GM23338 (cell line): ENCODE data around the gene SPINT3. TPM values are rescaled to one million over a fixed set of nuclear protein-coding genes. Genes with fewer than 3 reads are reported as not detected.

ENCODE experiments used
- ATAC-seq: fragments of 200-7000 bp; cut with Tn5 transposase; 3 replicates; pipeline ENCODE4 v1.9.1; 2020
- DNase-seq: peaks from one replicate; pipeline ENCODE4 v3.0.0-alpha.2; 2015; ENCODE audit warnings: low spot score
- H2AFZ ChIP-seq: fragments of 200-600 bp; sonication (generic); 2 replicates; pipeline ENCODE4 v1.8.0; 2016; ENCODE audit warnings: antibody characterized with exemption, mild to moderate bottlenecking, moderate library complexity
- H3F3A ChIP-seq: fragments of 200-600 bp; sonication (generic); replicated peaks from 2 replicates; pipeline ENCODE4 v1.8.0; 2017; ENCODE audit warnings: antibody characterized with exemption, mixed run types, low read depth
- H3K27ac ChIP-seq: fragments of 200-600 bp; sonication (generic); 2 replicates; pipeline ENCODE4 v1.6.1; 2016; ENCODE audit warnings: low read depth
- H3K27me3 ChIP-seq: fragments of 200-600 bp; sonication (generic); 2 replicates; pipeline ENCODE4 v1.8.0; 2016; ENCODE audit warnings: mild to moderate bottlenecking, mixed run types, moderate library complexity; ENCODE audit not compliant: insufficient read depth
- H3K36me3 ChIP-seq: fragments of 200-600 bp; sonication (generic); 2 replicates; pipeline ENCODE4 v1.8.0; 2016; ENCODE audit warnings: mild to moderate bottlenecking; ENCODE audit not compliant: insufficient read depth
- H3K4me1 ChIP-seq: fragments of 200-600 bp; sonication (generic); 2 replicates; pipeline ENCODE4 v1.8.0; 2016; ENCODE audit warnings: mild to moderate bottlenecking, moderate library complexity; ENCODE audit not compliant: insufficient read depth
- H3K4me2 ChIP-seq: fragments of 200-600 bp; sonication (generic); 2 replicates; pipeline ENCODE4 v1.7.1; 2017; ENCODE audit warnings: mixed run types
- H3K4me3 ChIP-seq: fragments of 200-600 bp; sonication (generic); 2 replicates; pipeline ENCODE4 v1.6.1; 2016; ENCODE audit warnings: mixed run types
- H3K79me2 ChIP-seq: fragments of 200-600 bp; sonication (generic); replicated peaks from 2 replicates; pipeline ENCODE4 v1.8.0; 2017; ENCODE audit warnings: mild to moderate bottlenecking; ENCODE audit not compliant: insufficient read depth
- H3K9me2 ChIP-seq: fragments of 200-600 bp; sonication (generic); 2 replicates; pipeline ENCODE4 v1.8.0; 2017; ENCODE audit not compliant: insufficient read depth
- H4K20me1 ChIP-seq: fragments of 200-600 bp; sonication (generic); replicated peaks from 2 replicates; pipeline ENCODE4 v1.8.0; 2017; ENCODE audit warnings: mild to moderate bottlenecking; ENCODE audit not compliant: insufficient read depth
- H3K27ac Mint-ChIP-seq: 2 replicates; pipeline ENCODE4 v1.8.0; 2020; ENCODE audit warnings: inconsistent platforms, mild to moderate bottlenecking, moderate library complexity, mixed read lengths
- H3K27me3 Mint-ChIP-seq: 3 replicates; pipeline ENCODE4 v1.8.0; 2022; ENCODE audit warnings: low read depth, mild to moderate bottlenecking, moderate library complexity, mixed read lengths, inconsistent platforms; ENCODE audit not compliant: insufficient read depth, poor library complexity
- H3K36me3 Mint-ChIP-seq: 3 replicates; pipeline ENCODE4 v1.8.0; 2021; ENCODE audit warnings: low read depth, mild to moderate bottlenecking, inconsistent platforms, moderate library complexity, mixed read lengths
- H3K4me1 Mint-ChIP-seq: 3 replicates; pipeline ENCODE4 v1.8.0; 2020; ENCODE audit warnings: mild to moderate bottlenecking, inconsistent platforms, mixed read lengths
- H3K4me3 Mint-ChIP-seq: 3 replicates; pipeline ENCODE4 v1.8.0; 2021; ENCODE audit warnings: moderate library complexity, mild to moderate bottlenecking, inconsistent platforms, mixed read lengths
- H3K9me3 Mint-ChIP-seq: 3 replicates; pipeline ENCODE4 v1.8.0; 2020; ENCODE audit warnings: moderate library complexity, mild to moderate bottlenecking, inconsistent platforms, mixed read lengths
- EZH2 ChIP-seq: fragments of 200-600 bp; sonication (generic); IDR thresholded peaks from one replicate; pipeline ENCODE4 v1.8.0; 2017; ENCODE audit warnings: antibody characterized with exemption, mild to moderate bottlenecking, low read depth; ENCODE audit not compliant: unreplicated experiment
- polyA plus RNA-seq: library from polyadenylated mRNA; unstranded; fragments of >200 nt; fragmentation: Nextera tagmentation; extraction: Ambion mirVana; gene quantifications from 2 replicates; pipeline ENCODE4 v1.2.1, GENCODE V29; 2016
- small RNA-seq: library from RNA; depleted of rRNA; stranded (forward); fragments of <200 nt; gene quantifications from one replicate; pipeline ENCODE3, GENCODE V24; 2014; ENCODE audit warnings: low replicate concordance
- total RNA-seq: library from RNA; depleted of rRNA; stranded (reverse); fragments of >200 nt; shearing (Covaris generic); gene quantifications from 2 replicates; pipeline ENCODE4 v1.2.3, GENCODE V29; 2014; rRNA removed
- TF ChIP-seq, protein P1 (sequence below), 2 experiments: fragments of 200-600 bp in 1 of 2; sonication (generic) in 1 of 2; conservative IDR thresholded peaks; 2 replicates each; pipeline versions ENCODE4 v1.5.1 to v1.6.1; 2016 to 2017; ENCODE audit warnings: antibody characterized with exemption in 2 of 2, low read depth in 2 of 2, mild to moderate bottlenecking in 2 of 2, moderate library complexity in 1 of 2

SPINT3 gene
- total and polyA plus RNA-seq, 2 experiments from 2014 or later: not detected

GRCh38 chr20:45463709-45464108 is 51.7 kb downstream of the SPINT3 start (continued):
- no peak for TF ChIP-seq EZH2
- TF ChIP-seq, protein P1, sequence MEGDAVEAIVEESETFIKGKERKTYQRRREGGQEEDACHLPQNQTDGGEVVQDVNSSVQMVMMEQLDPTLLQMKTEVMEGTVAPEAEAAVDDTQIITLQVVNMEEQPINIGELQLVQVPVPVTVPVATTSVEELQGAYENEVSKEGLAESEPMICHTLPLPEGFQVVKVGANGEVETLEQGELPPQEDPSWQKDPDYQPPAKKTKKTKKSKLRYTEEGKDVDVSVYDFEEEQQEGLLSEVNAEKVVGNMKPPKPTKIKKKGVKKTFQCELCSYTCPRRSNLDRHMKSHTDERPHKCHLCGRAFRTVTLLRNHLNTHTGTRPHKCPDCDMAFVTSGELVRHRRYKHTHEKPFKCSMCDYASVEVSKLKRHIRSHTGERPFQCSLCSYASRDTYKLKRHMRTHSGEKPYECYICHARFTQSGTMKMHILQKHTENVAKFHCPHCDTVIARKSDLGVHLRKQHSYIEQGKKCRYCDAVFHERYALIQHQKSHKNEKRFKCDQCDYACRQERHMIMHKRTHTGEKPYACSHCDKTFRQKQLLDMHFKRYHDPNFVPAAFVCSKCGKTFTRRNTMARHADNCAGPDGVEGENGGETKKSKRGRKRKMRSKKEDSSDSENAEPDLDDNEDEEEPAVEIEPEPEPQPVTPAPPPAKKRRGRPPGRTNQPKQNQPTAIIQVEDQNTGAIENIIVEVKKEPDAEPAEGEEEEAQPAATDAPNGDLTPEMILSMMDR (conservative IDR thresholded peaks at IDR 0.05; ENCODE audit: low read depth in 2 of 2): no peak

GRCh38 chr20:45462711-45463509 is 52.5 kb downstream of the SPINT3 start:
- Histone ChIP-seq H4K20me1 (no peaks in the 10 kb centered on the region), H3K36me3 (no peaks in the 10 kb centered on the region), H3F3A (no peaks in the 10 kb centered on the region), H3K27me3 (no peaks in the 10 kb centered on the region), H2AFZ (no peak overlapping the region), H3K27ac (no peak overlapping the region), H3K79me2 (no peaks in the 10 kb centered on the region), H3K4me2 (no peak overlapping the region), H3K4me1 (peaks cover 10% of the 10 kb centered on the region), H3K4me3 (no peak overlapping the region), H3K9me2 (no peaks in the 10 kb centered on the region)
- H3K4me1 Mint-ChIP-seq: peaks cover 10% of the 10 kb centered on the region
- no peaks in the 10 kb centered on the region for H3K9me3 Mint-ChIP-seq
- H3K36me3 Mint-ChIP-seq: no peaks in the 10 kb centered on the region
- no peak for TF ChIP-seq EZH2
- TF ChIP-seq, protein P1 (conservative IDR thresholded peaks at IDR 0.05; ENCODE audit: low read depth in 2 of 2): peak; percentile 27 to 54
- peak; percentile 50 for DNase-seq
- no peak overlapping the region for H3K4me3 Mint-ChIP-seq
- H3K27me3 Mint-ChIP-seq: no peaks in the 10 kb centered on the region
- H3K27ac Mint-ChIP-seq: no peak overlapping the region
- ATAC-seq: peak; percentile 78

Small RNA genes lying within 50 kb of the gene (small RNA-seq; reads per million reads assigned to genes)
- not detected for gene AL031663.1
- gene HSPD1P21: not detected
- not detected for gene RNA5SP485

Other genes starting within 250 kb of the SPINT3 start
- 0.66 and 1.4 TPM in 2 replicates for gene RBPJL, start 208.8 kb downstream of the SPINT3 start, total RNA-seq
- 0.42 and 0.44 TPM in 2 replicates for gene RBPJL, start 208.8 kb downstream of the SPINT3 start, polyA plus RNA-seq
- 4.2 and 5.1 TPM in 2 replicates for gene MATN4, start 207.3 kb downstream of the SPINT3 start, total RNA-seq
- 3.3 and 4.0 TPM in 2 replicates for gene MATN4, start 207.3 kb downstream of the SPINT3 start, polyA plus RNA-seq
- 35.4 and 39.9 TPM in 2 replicates for gene SDC4, start 167.2 kb downstream of the SPINT3 start, total RNA-seq
- gene SDC4, start 167.2 kb downstream of the SPINT3 start, polyA plus RNA-seq: 28.5 and 29.7 TPM in 2 replicates
- 12.5 and 21.5 TPM in 2 replicates for gene SYS1, start 152.5 kb downstream of the SPINT3 start, total RNA-seq
- gene SYS1, start 152.5 kb downstream of the SPINT3 start, polyA plus RNA-seq: 6.9 and 7.9 TPM in 2 replicates
- gene TP53TG5, start 137.3 kb downstream of the SPINT3 start, total RNA-seq: not detected in 2 replicates
- gene TP53TG5, start 137.3 kb downstream of the SPINT3 start, polyA plus RNA-seq: not detected in 2 replicates
- gene DBNDD2, start 107.3 kb downstream of the SPINT3 start, total RNA-seq: 25.8 and 28.0 TPM in 2 replicates
- gene DBNDD2, start 107.3 kb downstream of the SPINT3 start, polyA plus RNA-seq: 62.5 and 64.4 TPM in 2 replicates
- gene PIGT, start 99.5 kb downstream of the SPINT3 start, total RNA-seq: 55.5 and 63.1 TPM in 2 replicates
- 48.2 and 48.4 TPM in 2 replicates for gene PIGT, start 99.5 kb downstream of the SPINT3 start, polyA plus RNA-seq
- 27.2 and 28.0 TPM in 2 replicates for gene WFDC2, start 45.9 kb downstream of the SPINT3 start, total RNA-seq
- 155 and 161 TPM in 2 replicates for gene WFDC2, start 45.9 kb downstream of the SPINT3 start, polyA plus RNA-seq
- gene WFDC6, start 23.9 kb upstream of the SPINT3 start, total RNA-seq: not detected in 2 replicates
- not detected in 2 replicates for gene WFDC6, start 23.9 kb upstream of the SPINT3 start, polyA plus RNA-seq
- 0.04 TPM in 1 of 2 replicates, not detected in the other for gene EPPIN, start 31.8 kb upstream of the SPINT3 start, total RNA-seq
- 0.23 and 0.78 TPM in 2 replicates for gene EPPIN, start 31.8 kb upstream of the SPINT3 start, polyA plus RNA-seq
- not detected in 2 replicates for gene WFDC8, start 63.7 kb upstream of the SPINT3 start, total RNA-seq
- 0.23 TPM in 1 of 2 replicates, not detected in the other for gene WFDC8, start 63.7 kb upstream of the SPINT3 start, polyA plus RNA-seq
- not detected in 2 replicates for gene WFDC10A, start 114.1 kb upstream of the SPINT3 start, total RNA-seq
- gene WFDC10A, start 114.1 kb upstream of the SPINT3 start, polyA plus RNA-seq: 0.43 TPM in 1 of 2 replicates, not detected in the other
- gene WFDC9, start 115.7 kb upstream of the SPINT3 start, total RNA-seq: not detected in 2 replicates
- gene WFDC9, start 115.7 kb upstream of the SPINT3 start, polyA plus RNA-seq: not detected in 2 replicates
- not detected in 2 replicates for gene WFDC11, start 154.6 kb upstream of the SPINT3 start, total RNA-seq
- 0.87 TPM in 1 of 2 replicates, not detected in the other for gene WFDC11, start 154.6 kb upstream of the SPINT3 start, polyA plus RNA-seq
- not detected in 2 replicates for gene WFDC13, start 186.4 kb upstream of the SPINT3 start, total RNA-seq
- gene WFDC13, start 186.4 kb upstream of the SPINT3 start, polyA plus RNA-seq: not detected in 2 replicates
- not detected in 2 replicates for gene WFDC10B, start 189.4 kb upstream of the SPINT3 start, total RNA-seq
- 0.50 and 1.0 TPM in 2 replicates for gene WFDC10B, start 189.4 kb upstream of the SPINT3 start, polyA plus RNA-seq
- not detected in 2 replicates for gene SPINT4, start 206.7 kb upstream of the SPINT3 start, total RNA-seq
- gene SPINT4, start 206.7 kb upstream of the SPINT3 start, polyA plus RNA-seq: not detected in 2 replicates